Ectodermal cell (in vitro differentiated cells): ENCODE data around the gene JPT1.
A peak's percentile ranks its signal among the peaks of the same experiment; 100 is the strongest.
"Not testable (repeated sequence)": the region's sequence is repeated elsewhere in the genome, so short reads cannot be mapped to it uniquely, and the experiment has no call there.

Source experiments
- H3K27ac ChIP-seq: 2 replicates; pipeline ENCODE4 v1.7.0; 2013; ENCODE audit warnings: mild to moderate bottlenecking, low read depth, low read length; ENCODE audit not compliant: insufficient read depth, poor library complexity, severe bottlenecking
- H3K27me3 ChIP-seq: 2 replicates; pipeline ENCODE4 v1.7.0; 2013; ENCODE audit warnings: mild to moderate bottlenecking, low read length; ENCODE audit not compliant: insufficient read depth, control insufficient read depth, poor library complexity, severe bottlenecking
- H3K36me3 ChIP-seq: one replicate; pipeline ENCODE4 v1.7.0; 2013; ENCODE audit warnings: low read length; ENCODE audit not compliant: control insufficient read depth, insufficient read depth
- H3K4me1 ChIP-seq: one replicate; pipeline ENCODE4 v1.7.0; 2013; ENCODE audit warnings: low read length; ENCODE audit not compliant: control insufficient read depth, insufficient read depth
- H3K4me3 ChIP-seq: 2 replicates; pipeline ENCODE4 v1.7.0; 2013; ENCODE audit warnings: low read depth, low read length, control low read depth; ENCODE audit not compliant: insufficient read depth
- H3K9me3 ChIP-seq: 2 replicates; pipeline ENCODE4 v1.7.0; 2013; ENCODE audit warnings: mild to moderate bottlenecking, low read length, moderate library complexity; ENCODE audit not compliant: control insufficient read depth
- WGBS, 2 experiments: methylation state at CpG; one replicate each; pipeline ENCODE4 v1.1.7; 2013; ENCODE audit warnings: missing lambda C conversion rate in 2 of 2; 5-methylcytosine and 5-hydroxymethylcytosine counted together

The JPT1 gene

GRCh38 chr17:75131278-75132017, 22.9 kb downstream of the JPT1 start, which contains the start of gene NT5C:
Gene NT5C, minus strand, starts transcription at chr17:75131742. Its CDS starts 35 bp downstream, at chr17:75131707.
- H3K27ac ChIP-seq, result peak within 1 kb of the TSS; percentile 90
- no peaks in the 10 kb centered on the region for H3K9me3 ChIP-seq
- H3K27me3 ChIP-seq, result no peaks in the 10 kb centered on the region
- H3K36me3 ChIP-seq, result peaks cover 21% of the 10 kb centered on the region
- H3K4me1 ChIP-seq, result peaks cover 6% of the 10 kb centered on the region
- peak within 1 kb of the TSS; percentile 90 for H3K4me3 ChIP-seq
- WGBS, 2 experiments, result 1% methylated on average over 82 of the region's 82 CpGs

DNA sequence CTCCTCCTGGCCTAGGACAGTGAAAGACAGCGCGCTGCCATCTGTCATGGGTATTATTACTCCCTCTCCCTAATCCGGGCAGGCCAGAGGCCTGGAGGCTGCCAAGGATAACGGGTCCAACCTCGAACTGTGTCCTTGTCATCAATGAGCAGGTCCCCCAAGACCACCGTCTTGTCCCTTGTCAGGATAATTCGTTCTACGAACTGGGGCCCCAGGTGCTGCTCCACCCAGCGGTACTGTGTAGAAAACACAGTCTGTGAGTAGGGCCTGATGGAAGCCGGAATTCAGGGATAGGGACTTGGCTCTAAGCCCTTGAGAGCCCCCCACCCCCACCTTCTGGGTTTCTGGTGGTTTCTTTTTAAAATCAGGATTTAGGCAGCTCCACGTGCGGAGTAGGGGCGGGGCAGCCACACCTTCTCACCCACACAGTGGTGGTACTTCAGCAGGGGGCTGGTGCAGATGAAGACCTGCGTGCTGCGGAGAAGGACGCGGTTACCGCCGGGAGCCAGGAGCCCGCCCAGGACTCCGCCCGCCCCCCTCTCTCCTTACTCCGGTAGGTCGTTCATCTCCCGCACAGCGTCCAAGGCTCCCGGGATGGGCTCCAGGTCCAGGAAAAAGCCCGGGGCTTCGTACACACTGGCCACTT, 23.6 kb downstream of the JPT1 start:
- H3K4me3 ChIP-seq, result peak overlapping the region; percentile 90
- peaks cover 6% of the 10 kb centered on the region for H3K4me1 ChIP-seq
- H3K9me3 ChIP-seq, result no peaks in the 10 kb centered on the region
- no peaks in the 10 kb centered on the region for H3K27me3 ChIP-seq
- WGBS, 2 experiments, result 10 to 11% methylated on average over 29 of the region's 29 CpGs
- H3K27ac ChIP-seq, result peak overlapping the region; percentile 90
- H3K36me3 ChIP-seq, result peaks cover 18% of the 10 kb centered on the region

DNA sequence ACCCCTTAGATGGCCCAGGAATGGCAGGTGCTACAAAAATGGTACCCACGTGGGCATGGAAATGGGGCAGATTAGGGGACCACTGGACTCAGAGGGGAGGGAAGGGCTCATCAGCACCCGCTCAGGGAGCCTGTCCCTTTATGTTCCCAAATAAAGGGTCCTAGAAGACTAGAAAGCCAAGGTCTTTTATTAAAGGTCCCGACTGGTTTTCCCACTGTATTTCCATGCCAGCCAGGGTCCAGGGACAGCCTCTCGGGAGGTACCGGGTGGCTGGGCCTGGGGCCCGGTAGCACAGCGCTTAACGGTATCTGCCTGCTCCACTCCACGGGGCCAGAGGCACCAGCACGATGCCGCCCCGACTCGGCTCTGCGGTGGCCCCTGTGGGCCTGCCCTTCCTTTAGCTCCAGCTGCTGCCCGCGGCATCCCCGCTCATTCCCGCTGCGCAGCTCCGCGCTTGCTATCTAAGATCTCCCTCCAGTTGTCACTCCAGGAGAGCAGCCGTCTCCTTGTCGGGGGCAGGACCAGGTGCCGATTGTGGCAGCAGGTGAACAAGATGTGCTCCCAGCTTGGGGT, 24.2 kb downstream of the JPT1 start:
- Histone ChIP-seq H3K27me3 (no peaks in the 10 kb centered on the region), H3K9me3 (no peaks in the 10 kb centered on the region), H3K27ac (no peak overlapping the region), H3K4me3 (peak overlapping the region; percentile 90), H3K36me3 (peaks cover 13% of the 10 kb centered on the region), H3K4me1 (peaks cover 6% of the 10 kb centered on the region)
- WGBS, 2 experiments, result 89 to 90% methylated on average over 24 of the region's 24 CpGs

GRCh38 chr17:75129576-75129975, 24.7 kb downstream of the JPT1 start:
- Histone ChIP-seq H3K4me1 (peaks cover 6% of the 10 kb centered on the region), H3K9me3 (no peaks in the 10 kb centered on the region), H3K27ac (no peak overlapping the region), H3K36me3 (peaks cover 13% of the 10 kb centered on the region), H3K4me3 (no peak overlapping the region), H3K27me3 (no peaks in the 10 kb centered on the region)
- 90 to 92% methylated on average over 9 of the region's 9 CpGs for whole genome bisulfite sequencing, 2 experiments

DNA sequence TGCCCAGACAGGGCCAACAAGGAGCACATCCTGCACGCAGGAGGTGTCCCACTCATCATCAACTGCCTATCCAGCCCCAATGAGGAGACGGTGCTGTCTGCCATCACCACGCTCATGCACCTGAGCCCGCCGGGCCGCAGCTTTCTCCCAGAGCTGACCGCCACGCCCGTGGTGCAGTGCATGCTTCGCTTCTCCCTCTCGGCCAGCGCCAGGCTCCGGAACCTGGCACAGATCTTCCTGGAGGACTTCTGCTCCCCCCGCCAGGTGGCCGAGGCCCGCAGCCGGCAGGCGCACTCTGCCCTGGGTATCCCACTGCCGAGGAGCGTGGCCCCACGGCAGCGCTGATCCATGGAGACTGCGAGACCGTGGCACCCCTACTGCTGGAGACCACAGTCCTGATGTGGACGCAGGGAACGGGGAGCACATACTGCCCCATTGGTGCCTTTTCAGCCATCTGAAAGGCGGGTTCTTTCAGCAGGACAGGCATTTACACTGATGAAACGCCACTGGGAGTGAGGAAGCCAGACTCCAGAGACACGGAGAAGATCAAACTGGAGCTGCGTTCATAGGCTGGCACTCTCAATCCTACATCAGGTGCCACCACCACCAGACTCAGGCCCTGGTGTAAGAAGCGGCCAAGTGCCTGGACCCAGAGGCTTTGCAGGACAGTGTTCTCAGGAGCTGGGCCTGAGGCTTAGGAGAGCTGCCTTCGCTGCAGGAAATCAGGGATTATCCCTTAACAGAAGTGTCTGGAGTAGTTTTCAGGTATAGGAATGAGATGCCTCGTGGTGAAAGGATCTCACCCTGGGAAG, 25.4 kb downstream of the JPT1 start:
- no peaks in the 10 kb centered on the region for H3K9me3 ChIP-seq
- H3K36me3 ChIP-seq, result peaks cover 13% of the 10 kb centered on the region
- no peak overlapping the region for H3K27ac ChIP-seq
- no peaks in the 10 kb centered on the region for H3K27me3 ChIP-seq
- 94 to 96% methylated on average over 33 of the region's 33 CpGs for WGBS, 2 experiments
- peaks cover 6% of the 10 kb centered on the region for H3K4me1 ChIP-seq
- no peak overlapping the region for H3K4me3 ChIP-seq

DNA sequence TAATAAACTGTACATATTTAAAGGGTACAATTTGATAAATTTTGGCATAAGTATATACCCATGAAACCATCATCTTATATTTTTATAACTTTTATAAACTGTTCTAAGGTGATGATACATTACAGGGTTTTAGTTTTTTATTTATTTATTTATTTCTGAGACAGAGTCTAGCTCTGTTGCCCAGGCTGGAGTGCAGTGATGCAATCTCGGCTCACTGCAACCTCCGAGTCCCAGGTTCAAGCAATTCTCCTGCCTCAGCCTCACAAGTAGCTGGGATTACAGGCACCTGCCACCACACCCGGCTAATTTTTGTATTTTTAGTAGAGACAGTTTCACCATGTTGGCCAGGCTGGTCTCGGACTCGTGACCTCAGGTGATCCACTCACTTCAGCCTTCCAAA, 26.4 kb downstream of the JPT1 start:
- H3K36me3 ChIP-seq, result peaks cover 13% of the 10 kb centered on the region
- not testable (repeated sequence) for H3K27ac ChIP-seq, H3K4me3 ChIP-seq, H3K27me3 ChIP-seq, H3K4me1 ChIP-seq, H3K9me3 ChIP-seq
- 91 to 97% methylated on average over 5 of the region's 5 CpGs for WGBS, 2 experiments

GRCh38 chr17:75126954-75127353, 27.4 kb downstream of the JPT1 start:
- H3K4me3 ChIP-seq, result no peak overlapping the region
- no peaks in the 10 kb centered on the region for H3K9me3 ChIP-seq
- H3K4me1 ChIP-seq, result peaks cover 6% of the 10 kb centered on the region
- peaks cover 13% of the 10 kb centered on the region for H3K36me3 ChIP-seq
- WGBS, 2 experiments, result 94 to 96% methylated on average over 8 of the region's 8 CpGs
- no peak overlapping the region for H3K27ac ChIP-seq
- no peaks in the 10 kb centered on the region for H3K27me3 ChIP-seq

GRCh38 chr17:75125984-75126383, 28.3 kb downstream of the JPT1 start:
- no peak overlapping the region for H3K27ac ChIP-seq
- H3K4me3 ChIP-seq, result no peak overlapping the region
- 64 to 73% methylated on average over 3 of the region's 3 CpGs for WGBS, 2 experiments
- peaks cover 6% of the 10 kb centered on the region for H3K4me1 ChIP-seq
- H3K27me3 ChIP-seq, result no peaks in the 10 kb centered on the region
- H3K9me3 ChIP-seq, result no peaks in the 10 kb centered on the region
- H3K36me3 ChIP-seq, result peaks cover 13% of the 10 kb centered on the region

- 91 to 94% methylated on average over 4 of the region's 4 CpGs for whole genome bisulfite sequencing, 2 experiments
- Histone ChIP-seq H3K4me3 (no peak overlapping the region), H3K27me3 (no peaks in the 10 kb centered on the region), H3K27ac (no peak overlapping the region), H3K36me3 (peaks cover 13% of the 10 kb centered on the region), H3K9me3 (no peaks in the 10 kb centered on the region), H3K4me1 (no peaks in the 10 kb centered on the region)
Observed at GRCh38 chr17:75124819-75125162, 29.5 kb downstream of the JPT1 start.
